Hepatic stellate cell (primary cell): Measurements from ENCODE around the gene DHX58.
A peak's percentile ranks its signal among the peaks of the same experiment; 100 is the strongest.

ENCODE experiments used
- DNase-seq: peaks from one replicate; pipeline ENCODE4 v3.0.0; 2011; ENCODE audit warnings: low spot score

DHX58 gene

GRCh38 chr17:42129109-42129837, 16.8 kb upstream of the DHX58 start:
- no peak for DNase-seq

GRCh38 chr17:42127414-42127813, 14.9 kb upstream of the DHX58 start:
- DNase-seq: no peak

- DNase-seq: no peak
Observed at GRCh38 chr17:42126836-42127235, 14.3 kb upstream of the DHX58 start.

GRCh38 chr17:42125565-42125964, 13.1 kb upstream of the DHX58 start:
- no peak for DNase-seq

GRCh38 chr17:42124256-42124655, 11.7 kb upstream of the DHX58 start:
- no peak for DNase-seq

GRCh38 chr17:42122371-42123303, 10.1 kb upstream of the DHX58 start, which contains the start of gene HSPB9:
TSS of gene HSPB9 (plus strand) at chr17:42122804. CDS start at chr17:42122851, 47 bp downstream.
- no peak for DNase-seq

GRCh38 chr17:42120770-42121769, 8.6 kb upstream of the DHX58 start, which contains the start of gene KAT2A:
TSS of gene KAT2A (minus strand) at chr17:42121367. CDS start at chr17:42121304, 63 bp downstream.
- peak; percentile 98 for DNase-seq

GRCh38 chr17:42120161-42120769, 7.8 kb upstream of the DHX58 start:
- no peak for DNase-seq

- no peak for DNase-seq
Observed at GRCh38 chr17:42119301-42119700, 6.8 kb upstream of the DHX58 start.

GRCh38 chr17:42118545-42118944, 6.0 kb upstream of the DHX58 start:
- DNase-seq: no peak

- no peak for DNase-seq
Observed at GRCh38 chr17:42118126-42118510, 5.6 kb upstream of the DHX58 start.

- no peak for DNase-seq
Observed at GRCh38 chr17:42117397-42118125, 5.0 kb upstream of the DHX58 start.

GRCh38 chr17:42116705-42117396, 4.3 kb upstream of the DHX58 start:
- DNase-seq: peak; percentile 83

GRCh38 chr17:42114118-42114517, 1.6 kb upstream of the DHX58 start:
- DNase-seq: no peak

GRCh38 chr17:42113293-42114069, 967 bp upstream of the DHX58 start:
- DNase-seq: no peak

- DNase-seq: peak; percentile 82
Observed at GRCh38 chr17:42111871-42112551, 503 bp downstream of the DHX58 start.

- DNase-seq: no peak
Observed at GRCh38 chr17:42111265-42111636, 1.3 kb downstream of the DHX58 start.
